ENCODE measurements around the gene SLC38A10.

The SLC38A10 gene

GRCh38 chr17:81295031-81295675 lies at the start of gene SLC38A10:
Gene SLC38A10 (minus strand): TSS chr17:81295307. CDS start chr17:81294921, 386 bp downstream.
- Histone ChIP-seq H3K4me3 (peak within 1 kb of the TSS; percentile 92), H3K27me3 (ENCODE audit: low read depth) (no peaks in the 10 kb centered on the region), H3K9me3 (no peaks in the 10 kb centered on the region), H3K4me1 (peaks cover 12% of the 10 kb centered on the region), H3K36me3 (replicated peaks) (peaks cover 3% of the 10 kb centered on the region)
- DNase-seq (ENCODE audit: low spot score in 2 of 2), result peak; percentile 69 to 94
- in situ Hi-C loops (cut with MboI; ENCODE audit: low sequenced_read_pairs), result no loop called here

- Histone ChIP-seq H3K4me3 (no peak overlapping the region), H3K27me3 (ENCODE audit: low read depth) (no peaks in the 10 kb centered on the region), H3K9me3 (no peaks in the 10 kb centered on the region), H3K36me3 (replicated peaks) (peaks cover 7% of the 10 kb centered on the region), H3K4me1 (peaks cover 21% of the 10 kb centered on the region)
- no peak for DNase-seq (ENCODE audit: low spot score in 2 of 2)
- in situ Hi-C loops (cut with MboI; ENCODE audit: low sequenced_read_pairs), result no loop called here
These were observed 47.4 kb upstream of the SLC38A10 start for GRCh38 chr17:81342269-81343070.

- no peaks in the 10 kb centered on the region for H3K9me3 ChIP-seq
- peaks cover 18% of the 10 kb centered on the region for H3K4me1 ChIP-seq
- in situ Hi-C loops (cut with MboI; ENCODE audit: low sequenced_read_pairs), result no loop called here
- H3K36me3 ChIP-seq (replicated peaks), result peaks cover 7% of the 10 kb centered on the region
- H3K27me3 ChIP-seq (ENCODE audit: low read depth), result no peaks in the 10 kb centered on the region
- DNase-seq (ENCODE audit: low spot score in 2 of 2), result no peak
- H3K4me3 ChIP-seq, result no peak overlapping the region
These were observed 46.6 kb upstream of the SLC38A10 start for GRCh38 chr17:81341516-81342268.

- H3K27me3 ChIP-seq (ENCODE audit: low read depth), result no peaks in the 10 kb centered on the region
- no peak overlapping the region for H3K4me3 ChIP-seq
- peaks cover 15% of the 10 kb centered on the region; the same call in 1 of the 2 replicates for H3K4me1 ChIP-seq
- in situ Hi-C loops (cut with MboI; ENCODE audit: low sequenced_read_pairs), result no loop called here
- peaks cover 7% of the 10 kb centered on the region for H3K36me3 ChIP-seq (replicated peaks)
- no peaks in the 10 kb centered on the region for H3K9me3 ChIP-seq
- DNase-seq (ENCODE audit: low spot score in 2 of 2), result no peak
These were observed 45.8 kb upstream of the SLC38A10 start for GRCh38 chr17:81340607-81341515.

- no peaks in the 10 kb centered on the region for H3K27me3 ChIP-seq (ENCODE audit: low read depth)
- in situ Hi-C loops (cut with MboI; ENCODE audit: low sequenced_read_pairs), result no loop called here
These were observed 44.6 kb upstream of the SLC38A10 start for GRCh38 chr17:81339534-81340296.

GRCh38 chr17:81339191-81339533 lies 44.1 kb upstream of the SLC38A10 start:
- Histone ChIP-seq H3K27me3 (ENCODE audit: low read depth) (no peaks in the 10 kb centered on the region), H3K4me3 (no peak overlapping the region), H3K36me3 (replicated peaks) (peaks cover 4% of the 10 kb centered on the region), H3K4me1 (peaks cover 15% of the 10 kb centered on the region; the same call in 1 of the 2 replicates), H3K9me3 (no peaks in the 10 kb centered on the region)
- in situ Hi-C loops (cut with MboI; ENCODE audit: low sequenced_read_pairs), result no loop called here
- peak in 1 of 2 experiments; percentile 47 for DNase-seq (ENCODE audit: low spot score in 2 of 2)

More at GRCh38 chr17:81339534-81340296, 44.6 kb upstream of the SLC38A10 start:
- DNase-seq (ENCODE audit: low spot score in 2 of 2), result no peak
- Histone ChIP-seq H3K4me3 (no peak overlapping the region), H3K36me3 (replicated peaks) (peaks cover 4% of the 10 kb centered on the region), H3K4me1 (peaks cover 15% of the 10 kb centered on the region; the same call in 1 of the 2 replicates), H3K9me3 (no peaks in the 10 kb centered on the region)

- Histone ChIP-seq H3K9me3 (no peaks in the 10 kb centered on the region), H3K4me1 (peaks cover 12% of the 10 kb centered on the region; the same call in 1 of the 2 replicates), H3K4me3 (no peak overlapping the region), H3K36me3 (replicated peaks) (peaks cover 4% of the 10 kb centered on the region), H3K27me3 (ENCODE audit: low read depth) (peaks cover 2% of the 10 kb centered on the region; the same call in 1 of the 2 replicates)
- DNase-seq (ENCODE audit: low spot score in 2 of 2), result no peak
- in situ Hi-C loops (cut with MboI; ENCODE audit: low sequenced_read_pairs), result no loop called here
These were observed 43.4 kb upstream of the SLC38A10 start for GRCh38 chr17:81338274-81339190.

GRCh38 chr17:81337476-81337879 lies 42.4 kb upstream of the SLC38A10 start:
- in situ Hi-C loops (cut with MboI; ENCODE audit: low sequenced_read_pairs), result no loop called here
- Histone ChIP-seq H3K36me3 (replicated peaks) (no peaks in the 10 kb centered on the region), H3K9me3 (no peaks in the 10 kb centered on the region), H3K4me1 (peaks cover 9% of the 10 kb centered on the region; the same call in 1 of the 2 replicates), H3K4me3 (no peak overlapping the region), H3K27me3 (ENCODE audit: low read depth) (peaks cover 6% of the 10 kb centered on the region; the same call in 1 of the 2 replicates)
- peak in 1 of 2 experiments; percentile 64 for DNase-seq (ENCODE audit: low spot score in 2 of 2)

GRCh38 chr17:81336930-81337325 lies 41.8 kb upstream of the SLC38A10 start:
- Histone ChIP-seq H3K27me3 (ENCODE audit: low read depth) (peaks cover 9% of the 10 kb centered on the region; the same call in 1 of the 2 replicates), H3K4me1 (peaks cover 9% of the 10 kb centered on the region; the same call in 1 of the 2 replicates), H3K9me3 (no peaks in the 10 kb centered on the region), H3K36me3 (replicated peaks) (no peaks in the 10 kb centered on the region), H3K4me3 (no peak overlapping the region)
- DNase-seq (ENCODE audit: low spot score in 2 of 2), result no peak
- in situ Hi-C loops (cut with MboI; ENCODE audit: low sequenced_read_pairs), result no loop called here

- no peak overlapping the region for H3K4me3 ChIP-seq
- H3K4me1 ChIP-seq, result peaks cover 9% of the 10 kb centered on the region; the same call in 1 of the 2 replicates
These were observed 41.3 kb upstream of the SLC38A10 start for GRCh38 chr17:81336296-81336929.

GRCh38 chr17:81335773-81336157 lies 40.7 kb upstream of the SLC38A10 start:
- H3K36me3 ChIP-seq (replicated peaks), result no peaks in the 10 kb centered on the region
- no peak overlapping the region for H3K4me3 ChIP-seq
- peaks cover 9% of the 10 kb centered on the region; the same call in 1 of the 2 replicates for H3K4me1 ChIP-seq
- in situ Hi-C loops (cut with MboI; ENCODE audit: low sequenced_read_pairs), result no loop called here
- H3K27me3 ChIP-seq (ENCODE audit: low read depth), result peaks cover 9% of the 10 kb centered on the region; the same call in 1 of the 2 replicates
- no peaks in the 10 kb centered on the region for H3K9me3 ChIP-seq
- no peak for DNase-seq (ENCODE audit: low spot score in 2 of 2)

More at GRCh38 chr17:81336296-81336929, 41.3 kb upstream of the SLC38A10 start:
- in situ Hi-C loops (cut with MboI; ENCODE audit: low sequenced_read_pairs), result no loop called here
- Histone ChIP-seq H3K9me3 (no peaks in the 10 kb centered on the region), H3K36me3 (replicated peaks) (no peaks in the 10 kb centered on the region), H3K27me3 (ENCODE audit: low read depth) (peaks cover 9% of the 10 kb centered on the region; the same call in 1 of the 2 replicates)
- no peak for DNase-seq (ENCODE audit: low spot score in 2 of 2)
